Activated CD4-positive, CD25-positive, alpha-beta regulatory T cell treated with anti-CD3 and anti-CD28 coated beads, Interleukin-2, amount 50 U/mL, for 24 hours (primary cell): ENCODE results near the gene ATP6V1F.

Experiments
- ATAC-seq, 2 donors: fragments of 150-1000 bp; cut with Tn5 transposase; one replicate each; pipeline ENCODE4 v1.10.0; 2021; ENCODE audit warnings: mild to moderate bottlenecking in 1 of 2, moderate library complexity in 1 of 2

Gene ATP6V1F

DNA sequence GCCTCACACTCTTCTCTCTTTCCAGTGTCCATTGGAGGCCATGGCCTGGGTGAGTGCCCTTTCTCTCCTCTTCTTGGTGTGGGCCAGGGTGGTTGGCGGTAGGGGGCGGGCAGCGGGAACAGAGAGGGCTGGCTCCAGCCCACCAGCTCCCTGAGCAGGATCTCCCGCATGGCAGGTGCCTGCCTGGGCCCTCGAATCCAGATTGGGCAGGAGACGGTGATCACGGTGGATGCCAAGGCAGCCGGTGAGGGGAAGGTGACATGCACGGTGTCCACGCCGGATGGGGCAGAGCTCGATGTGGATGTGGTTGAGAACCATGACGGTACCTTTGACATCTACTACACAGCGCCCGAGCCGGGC is 13.5 kb upstream of the ATP6V1F start:
- no peak for ATAC-seq

GRCh38 chr7:128849804-128850490 is 12.7 kb upstream of the ATP6V1F start:
- no peak for ATAC-seq

GRCh38 chr7:128852537-128853254 is 10.0 kb upstream of the ATP6V1F start:
- ATAC-seq = no peak

DNA sequence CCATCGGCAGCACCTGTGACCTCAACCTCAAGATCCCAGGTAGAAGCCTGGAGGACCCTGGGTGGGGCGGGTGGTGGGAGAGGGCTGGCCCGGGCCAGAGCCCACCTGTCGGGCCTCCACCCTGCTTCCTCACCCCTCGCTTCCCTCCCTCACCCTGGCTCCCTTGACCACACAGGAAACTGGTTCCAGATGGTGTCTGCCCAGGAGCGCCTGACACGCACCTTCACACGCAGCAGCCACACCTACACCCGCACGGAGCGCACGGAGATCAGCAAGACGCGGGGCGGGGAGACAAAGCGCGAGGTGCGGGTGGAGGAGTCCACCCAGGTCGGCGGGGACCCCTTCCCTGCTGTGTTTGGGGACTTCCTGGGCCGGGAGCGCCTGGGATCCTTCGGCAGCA is 8.9 kb upstream of the ATP6V1F start:
- no peak for ATAC-seq

- no peak for ATAC-seq
Observed at GRCh38 chr7:128854396-128854795, 8.3 kb upstream of the ATP6V1F start.

DNA sequence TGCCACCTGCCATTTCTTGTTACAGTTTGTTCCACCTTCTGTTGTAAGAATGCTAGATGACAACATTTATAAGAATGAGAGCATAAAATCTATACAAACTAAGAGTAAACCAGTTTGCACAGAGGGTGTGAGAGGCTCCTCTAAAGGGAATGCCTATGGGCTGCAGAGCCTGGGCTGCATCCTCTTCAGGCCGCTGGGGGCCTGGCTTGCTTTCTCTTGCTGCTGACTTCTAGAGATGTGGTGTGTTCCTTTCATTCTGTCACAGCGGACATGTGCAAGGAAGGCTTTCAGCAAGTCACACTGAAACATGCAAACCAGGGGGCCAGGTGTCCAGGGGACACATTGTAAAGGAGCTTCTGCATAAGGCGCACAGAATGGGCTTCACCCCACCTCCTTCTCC is 7.1 kb upstream of the ATP6V1F start:
- no peak for ATAC-seq

DNA sequence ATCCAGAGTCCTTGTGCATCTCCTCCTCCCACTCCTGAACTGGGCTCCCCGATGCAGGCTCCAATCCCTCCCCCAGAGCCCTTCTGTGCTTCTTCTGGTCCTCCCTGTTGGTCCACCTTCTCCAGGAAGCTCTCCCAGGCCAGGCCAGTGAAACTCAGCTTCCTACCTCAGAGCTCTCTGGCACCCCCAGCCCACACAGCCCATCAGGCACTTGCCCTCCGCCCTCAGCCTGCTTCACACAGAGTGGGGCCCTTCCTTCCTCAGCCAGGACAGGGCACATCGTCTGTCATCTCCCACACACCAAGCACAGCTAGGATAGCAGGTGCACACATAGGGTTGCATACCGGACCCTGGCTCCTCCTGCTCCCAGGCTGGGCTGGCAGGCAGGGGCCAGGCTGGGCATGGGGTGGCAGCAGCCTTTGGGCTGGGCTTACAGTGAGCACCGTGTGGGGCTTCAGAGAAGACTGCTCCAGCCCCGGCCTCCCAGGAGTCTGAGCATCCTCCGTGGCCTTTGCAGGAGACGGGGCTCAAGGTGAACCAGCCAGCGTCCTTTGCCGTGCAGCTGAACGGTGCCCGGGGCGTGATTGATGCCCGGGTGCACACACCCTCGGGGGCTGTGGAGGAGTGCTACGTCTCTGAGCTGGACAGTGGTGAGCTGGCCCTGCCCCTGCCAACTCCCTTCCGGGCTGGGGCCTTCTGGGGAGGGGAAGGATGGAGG is 6.5 kb upstream of the ATP6V1F start:
- no peak for ATAC-seq

DNA sequence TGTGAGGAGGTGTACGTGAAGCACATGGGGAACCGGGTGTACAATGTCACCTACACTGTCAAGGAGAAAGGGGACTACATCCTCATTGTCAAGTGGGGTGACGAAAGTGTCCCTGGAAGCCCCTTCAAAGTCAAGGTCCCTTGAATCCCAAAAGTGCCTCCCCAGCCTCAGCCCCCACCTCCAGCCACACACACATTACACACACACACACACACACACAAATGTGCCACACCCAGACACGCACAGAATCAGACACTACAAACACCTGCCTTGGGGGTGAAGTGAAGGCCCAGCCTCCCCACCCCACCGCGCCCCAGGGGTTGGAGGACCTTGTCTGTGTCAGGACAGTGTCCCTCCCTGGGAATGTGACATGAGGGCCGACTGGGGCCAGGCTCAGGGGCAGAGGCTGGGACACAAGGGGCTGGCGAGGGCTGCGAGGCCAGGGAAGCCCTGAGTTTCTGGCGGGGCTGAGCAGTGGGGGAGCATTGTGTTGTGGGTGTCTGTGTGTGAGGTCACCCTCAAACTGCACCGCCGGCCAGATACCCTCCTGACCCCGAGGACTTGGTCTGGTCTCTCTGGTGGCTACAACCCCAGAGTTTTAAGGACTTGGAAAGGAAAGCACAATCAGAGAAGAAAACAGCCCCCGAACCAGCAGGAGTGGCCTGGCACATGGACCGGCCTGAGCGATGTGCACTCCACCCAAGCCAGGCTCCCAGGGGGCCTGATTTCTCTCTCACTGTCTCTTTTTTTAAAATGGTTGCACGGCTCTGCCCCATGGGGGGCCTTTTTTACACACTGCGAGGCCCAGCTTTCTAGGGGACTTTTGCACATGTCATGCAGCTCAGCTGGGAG is 4.0 kb upstream of the ATP6V1F start:
- ATAC-seq = no peak

GRCh38 chr7:128859232-128860157 is 3.2 kb upstream of the ATP6V1F start:
- no peak for ATAC-seq

DNA sequence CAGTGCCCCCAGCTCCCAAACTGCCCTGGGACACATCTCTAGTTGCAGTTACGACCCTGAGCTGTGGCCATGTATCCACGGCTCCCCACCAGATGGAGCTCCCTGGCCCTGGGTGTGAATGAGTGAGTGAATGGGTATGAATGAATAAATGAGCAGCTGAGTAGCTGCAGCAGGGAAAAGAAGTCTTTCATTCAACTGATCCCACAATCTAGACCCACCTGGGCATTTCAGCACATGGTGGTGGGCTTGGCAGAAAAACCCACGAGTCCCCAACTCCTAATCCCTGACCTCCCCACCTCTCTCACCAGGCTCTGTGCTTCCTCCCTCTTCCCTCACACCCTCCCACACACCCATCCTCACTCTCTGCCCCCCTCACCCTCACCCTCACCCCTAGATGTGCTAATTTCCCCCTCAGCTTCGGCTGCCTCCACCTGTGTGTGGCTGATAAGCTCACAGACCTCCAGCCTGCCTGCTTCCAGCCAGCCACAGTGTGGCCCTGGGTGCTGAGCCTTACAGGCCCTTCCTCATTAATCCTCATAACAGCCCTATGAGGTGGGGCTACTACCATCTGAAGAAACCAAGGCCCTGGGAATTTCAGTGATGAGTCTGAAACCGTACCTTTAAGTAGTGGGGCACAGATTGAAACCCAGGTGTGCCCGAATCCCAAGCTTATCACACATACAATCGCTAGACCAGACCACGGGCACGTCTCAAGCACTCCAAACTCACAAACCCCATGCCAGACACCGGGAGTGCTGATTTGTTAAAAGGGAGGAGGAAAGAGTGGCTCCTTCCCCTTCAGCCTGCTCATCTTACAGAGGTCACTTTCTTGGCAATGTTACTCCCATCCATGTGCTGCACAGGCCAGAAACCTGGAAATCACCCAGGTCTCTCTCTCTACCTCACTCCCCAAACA is 2.2 kb upstream of the ATP6V1F start:
- ATAC-seq = no peak

DNA sequence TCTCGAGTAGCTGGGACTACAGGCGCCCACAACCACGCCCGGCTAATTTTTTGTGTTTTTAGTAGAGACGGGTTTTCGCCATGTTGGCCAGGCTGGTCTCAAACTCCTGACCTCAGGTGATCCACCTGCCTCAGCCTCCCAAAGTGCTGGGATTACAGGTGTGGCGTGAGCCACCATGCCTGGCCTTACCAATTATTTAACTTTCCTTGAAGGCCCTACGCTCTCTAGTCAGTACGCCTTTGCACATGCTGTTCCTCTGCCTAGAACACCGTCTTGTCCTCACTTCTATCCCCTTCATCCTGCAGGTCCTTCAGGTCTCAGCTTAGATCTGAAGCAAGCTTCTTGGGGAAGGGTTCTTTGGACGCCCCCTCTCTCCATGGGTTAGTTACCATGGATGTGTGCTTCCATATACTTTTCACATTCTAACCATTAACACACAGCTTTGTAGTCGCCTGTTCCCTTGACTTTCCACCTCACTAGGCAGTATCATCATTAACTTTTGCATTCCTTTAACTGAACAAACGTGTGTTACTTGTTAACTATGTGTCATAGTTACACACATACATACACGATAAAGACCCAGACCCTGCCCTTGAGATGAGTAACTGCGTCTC is 592 bp upstream of the ATP6V1F start:
- ATAC-seq = no peak

- peak; percentile 51 to 56 for ATAC-seq
Observed at GRCh38 chr7:128863433-128863989, 855 bp downstream of the ATP6V1F start.

- no peak for ATAC-seq
Observed at GRCh38 chr7:128865303-128865702, 2.6 kb downstream of the ATP6V1F start.

GRCh38 chr7:128865996-128866877 is 3.6 kb downstream of the ATP6V1F start:
- ATAC-seq = no peak

- no peak for ATAC-seq
Observed at GRCh38 chr7:128867241-128867640, 4.6 kb downstream of the ATP6V1F start.

GRCh38 chr7:128867842-128868623 is 5.4 kb downstream of the ATP6V1F start:
- no peak for ATAC-seq

DNA sequence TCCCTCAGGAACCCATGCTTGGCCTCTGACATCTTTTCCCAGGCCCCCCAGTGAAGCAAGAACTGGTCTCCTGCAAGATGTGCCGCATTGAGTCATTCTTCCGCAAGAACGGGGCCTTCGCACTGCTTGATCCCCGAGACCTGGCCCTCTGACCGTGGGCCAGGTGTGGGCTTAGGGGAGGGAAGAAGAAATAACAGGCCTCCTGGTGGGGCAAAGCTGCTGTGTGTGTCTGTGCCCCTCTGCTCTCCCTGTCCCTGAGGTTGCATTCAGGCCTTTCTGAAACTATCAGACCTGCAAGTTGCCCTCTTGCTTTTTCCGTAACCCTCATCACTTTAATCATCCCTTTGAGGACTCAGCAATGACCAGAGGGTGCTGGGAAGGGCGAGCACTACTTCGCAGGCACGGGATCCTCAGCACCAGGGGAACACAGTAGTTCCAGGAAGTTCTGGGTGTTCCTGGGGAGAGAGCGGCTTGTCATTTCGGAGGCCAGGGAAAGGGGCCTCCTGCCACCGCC is 6.0 kb downstream of the ATP6V1F start:
- no peak for ATAC-seq
